GM23338 (cell line): Measurements from ENCODE around the gene TFAP2B. TPM values are rescaled to one million over a fixed set of nuclear protein-coding genes. Genes with fewer than 3 reads are reported as not detected.
A peak's percentile ranks its signal among the peaks of the same experiment; 100 is the strongest.

Experiments used
- ATAC-seq: fragments of 200-7000 bp; cut with Tn5 transposase; 3 replicates; pipeline ENCODE4 v1.9.1; 2020
- DNase-seq: peaks from one replicate; pipeline ENCODE4 v3.0.0-alpha.2; 2015; ENCODE audit warnings: low spot score
- H2AFZ ChIP-seq: fragments of 200-600 bp; sonication (generic); 2 replicates; pipeline ENCODE4 v1.8.0; 2016; ENCODE audit warnings: antibody characterized with exemption, mild to moderate bottlenecking, moderate library complexity
- H3F3A ChIP-seq: fragments of 200-600 bp; sonication (generic); replicated peaks from 2 replicates; pipeline ENCODE4 v1.8.0; 2017; ENCODE audit warnings: antibody characterized with exemption, mixed run types, low read depth
- H3K27ac ChIP-seq: fragments of 200-600 bp; sonication (generic); 2 replicates; pipeline ENCODE4 v1.6.1; 2016; ENCODE audit warnings: low read depth
- H3K27me3 ChIP-seq: fragments of 200-600 bp; sonication (generic); 2 replicates; pipeline ENCODE4 v1.8.0; 2016; ENCODE audit warnings: mild to moderate bottlenecking, mixed run types, moderate library complexity; ENCODE audit not compliant: insufficient read depth
- H3K36me3 ChIP-seq: fragments of 200-600 bp; sonication (generic); 2 replicates; pipeline ENCODE4 v1.8.0; 2016; ENCODE audit warnings: mild to moderate bottlenecking; ENCODE audit not compliant: insufficient read depth
- H3K4me1 ChIP-seq: fragments of 200-600 bp; sonication (generic); 2 replicates; pipeline ENCODE4 v1.8.0; 2016; ENCODE audit warnings: mild to moderate bottlenecking, moderate library complexity; ENCODE audit not compliant: insufficient read depth
- H3K4me2 ChIP-seq: fragments of 200-600 bp; sonication (generic); 2 replicates; pipeline ENCODE4 v1.7.1; 2017; ENCODE audit warnings: mixed run types
- H3K4me3 ChIP-seq: fragments of 200-600 bp; sonication (generic); 2 replicates; pipeline ENCODE4 v1.6.1; 2016; ENCODE audit warnings: mixed run types
- H3K79me2 ChIP-seq: fragments of 200-600 bp; sonication (generic); replicated peaks from 2 replicates; pipeline ENCODE4 v1.8.0; 2017; ENCODE audit warnings: mild to moderate bottlenecking; ENCODE audit not compliant: insufficient read depth
- H3K9me2 ChIP-seq: fragments of 200-600 bp; sonication (generic); 2 replicates; pipeline ENCODE4 v1.8.0; 2017; ENCODE audit not compliant: insufficient read depth
- H4K20me1 ChIP-seq: fragments of 200-600 bp; sonication (generic); replicated peaks from 2 replicates; pipeline ENCODE4 v1.8.0; 2017; ENCODE audit warnings: mild to moderate bottlenecking; ENCODE audit not compliant: insufficient read depth
- H3K27ac Mint-ChIP-seq: 2 replicates; pipeline ENCODE4 v1.8.0; 2020; ENCODE audit warnings: inconsistent platforms, mild to moderate bottlenecking, moderate library complexity, mixed read lengths
- H3K27me3 Mint-ChIP-seq: 3 replicates; pipeline ENCODE4 v1.8.0; 2022; ENCODE audit warnings: low read depth, mild to moderate bottlenecking, moderate library complexity, mixed read lengths, inconsistent platforms; ENCODE audit not compliant: insufficient read depth, poor library complexity
- H3K36me3 Mint-ChIP-seq: 3 replicates; pipeline ENCODE4 v1.8.0; 2021; ENCODE audit warnings: low read depth, mild to moderate bottlenecking, inconsistent platforms, moderate library complexity, mixed read lengths
- H3K4me1 Mint-ChIP-seq: 3 replicates; pipeline ENCODE4 v1.8.0; 2020; ENCODE audit warnings: mild to moderate bottlenecking, inconsistent platforms, mixed read lengths
- H3K4me3 Mint-ChIP-seq: 3 replicates; pipeline ENCODE4 v1.8.0; 2021; ENCODE audit warnings: moderate library complexity, mild to moderate bottlenecking, inconsistent platforms, mixed read lengths
- H3K9me3 Mint-ChIP-seq: 3 replicates; pipeline ENCODE4 v1.8.0; 2020; ENCODE audit warnings: moderate library complexity, mild to moderate bottlenecking, inconsistent platforms, mixed read lengths
- EZH2 ChIP-seq: fragments of 200-600 bp; sonication (generic); IDR thresholded peaks from one replicate; pipeline ENCODE4 v1.8.0; 2017; ENCODE audit warnings: antibody characterized with exemption, mild to moderate bottlenecking, low read depth; ENCODE audit not compliant: unreplicated experiment
- POLR2AphosphoS5 ChIP-seq: IDR thresholded peaks from 2 replicates; pipeline ENCODE4 v1.6.1; 2016; ENCODE audit warnings: antibody characterized with exemption, low read depth
- STAT1 ChIP-seq: IDR thresholded peaks from one replicate; pipeline ENCODE4 v1.6.1; 2016; ENCODE audit warnings: antibody characterized with exemption; ENCODE audit not compliant: unreplicated experiment
- polyA plus RNA-seq: library from polyadenylated mRNA; unstranded; fragments of >200 nt; fragmentation: Nextera tagmentation; extraction: Ambion mirVana; gene quantifications from 2 replicates; pipeline ENCODE4 v1.2.1, GENCODE V29; 2016
- total RNA-seq: library from RNA; depleted of rRNA; stranded (reverse); fragments of >200 nt; shearing (Covaris generic); gene quantifications from 2 replicates; pipeline ENCODE4 v1.2.3, GENCODE V29; 2014
- TF ChIP-seq, protein P1 (sequence below): fragments of 250-450 bp; sonication (Bioruptor Pico); IDR thresholded peaks from 2 replicates; pipeline ENCODE4 v1.5.0; 2020; ENCODE audit warnings: mild to moderate bottlenecking, moderate library complexity

Gene TFAP2B
- total and polyA plus RNA-seq, 2 experiments from 2014 or later, result not detected

DNA sequence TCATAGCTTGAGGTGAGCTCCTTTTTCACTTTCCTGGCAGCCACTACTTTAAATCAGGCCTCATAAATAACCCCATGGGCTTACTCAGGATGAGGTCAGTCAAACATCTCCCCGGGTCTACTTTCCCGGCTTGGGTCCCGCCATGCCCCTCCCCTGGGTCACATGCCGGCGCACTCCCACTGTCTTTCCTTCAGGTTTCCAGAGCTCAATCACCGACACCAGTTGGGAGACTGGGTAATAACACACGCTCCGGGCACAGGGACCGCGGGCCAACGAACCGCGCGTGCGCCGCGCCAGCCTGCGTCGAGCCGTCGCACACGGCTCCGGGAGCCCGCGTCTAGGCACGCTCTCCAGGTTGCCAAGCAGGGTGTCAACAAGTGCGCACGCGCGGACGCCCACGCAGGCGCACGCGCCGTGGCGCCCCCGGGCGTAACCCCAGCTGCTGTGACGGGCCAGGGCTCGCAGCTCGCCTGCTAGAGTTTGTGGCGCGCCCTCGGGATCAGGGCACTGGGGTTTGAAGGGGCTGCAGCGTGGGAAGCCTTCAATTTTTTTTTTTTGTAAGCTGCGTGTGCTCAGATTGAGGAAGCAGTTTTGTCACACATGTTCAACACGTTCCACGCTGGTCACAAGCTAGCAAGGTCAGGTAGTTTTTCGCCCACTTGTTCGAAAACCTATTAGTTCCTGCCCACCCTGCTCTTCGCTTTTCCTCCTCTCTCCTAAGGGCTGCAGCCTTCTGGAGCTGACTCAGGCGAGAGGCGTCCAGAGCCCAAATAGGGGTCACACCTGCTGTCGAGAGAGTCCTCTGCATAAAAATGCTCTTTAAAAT lies 31.8 kb downstream of the TFAP2B start (continued):
- TF ChIP-seq, protein P1, sequence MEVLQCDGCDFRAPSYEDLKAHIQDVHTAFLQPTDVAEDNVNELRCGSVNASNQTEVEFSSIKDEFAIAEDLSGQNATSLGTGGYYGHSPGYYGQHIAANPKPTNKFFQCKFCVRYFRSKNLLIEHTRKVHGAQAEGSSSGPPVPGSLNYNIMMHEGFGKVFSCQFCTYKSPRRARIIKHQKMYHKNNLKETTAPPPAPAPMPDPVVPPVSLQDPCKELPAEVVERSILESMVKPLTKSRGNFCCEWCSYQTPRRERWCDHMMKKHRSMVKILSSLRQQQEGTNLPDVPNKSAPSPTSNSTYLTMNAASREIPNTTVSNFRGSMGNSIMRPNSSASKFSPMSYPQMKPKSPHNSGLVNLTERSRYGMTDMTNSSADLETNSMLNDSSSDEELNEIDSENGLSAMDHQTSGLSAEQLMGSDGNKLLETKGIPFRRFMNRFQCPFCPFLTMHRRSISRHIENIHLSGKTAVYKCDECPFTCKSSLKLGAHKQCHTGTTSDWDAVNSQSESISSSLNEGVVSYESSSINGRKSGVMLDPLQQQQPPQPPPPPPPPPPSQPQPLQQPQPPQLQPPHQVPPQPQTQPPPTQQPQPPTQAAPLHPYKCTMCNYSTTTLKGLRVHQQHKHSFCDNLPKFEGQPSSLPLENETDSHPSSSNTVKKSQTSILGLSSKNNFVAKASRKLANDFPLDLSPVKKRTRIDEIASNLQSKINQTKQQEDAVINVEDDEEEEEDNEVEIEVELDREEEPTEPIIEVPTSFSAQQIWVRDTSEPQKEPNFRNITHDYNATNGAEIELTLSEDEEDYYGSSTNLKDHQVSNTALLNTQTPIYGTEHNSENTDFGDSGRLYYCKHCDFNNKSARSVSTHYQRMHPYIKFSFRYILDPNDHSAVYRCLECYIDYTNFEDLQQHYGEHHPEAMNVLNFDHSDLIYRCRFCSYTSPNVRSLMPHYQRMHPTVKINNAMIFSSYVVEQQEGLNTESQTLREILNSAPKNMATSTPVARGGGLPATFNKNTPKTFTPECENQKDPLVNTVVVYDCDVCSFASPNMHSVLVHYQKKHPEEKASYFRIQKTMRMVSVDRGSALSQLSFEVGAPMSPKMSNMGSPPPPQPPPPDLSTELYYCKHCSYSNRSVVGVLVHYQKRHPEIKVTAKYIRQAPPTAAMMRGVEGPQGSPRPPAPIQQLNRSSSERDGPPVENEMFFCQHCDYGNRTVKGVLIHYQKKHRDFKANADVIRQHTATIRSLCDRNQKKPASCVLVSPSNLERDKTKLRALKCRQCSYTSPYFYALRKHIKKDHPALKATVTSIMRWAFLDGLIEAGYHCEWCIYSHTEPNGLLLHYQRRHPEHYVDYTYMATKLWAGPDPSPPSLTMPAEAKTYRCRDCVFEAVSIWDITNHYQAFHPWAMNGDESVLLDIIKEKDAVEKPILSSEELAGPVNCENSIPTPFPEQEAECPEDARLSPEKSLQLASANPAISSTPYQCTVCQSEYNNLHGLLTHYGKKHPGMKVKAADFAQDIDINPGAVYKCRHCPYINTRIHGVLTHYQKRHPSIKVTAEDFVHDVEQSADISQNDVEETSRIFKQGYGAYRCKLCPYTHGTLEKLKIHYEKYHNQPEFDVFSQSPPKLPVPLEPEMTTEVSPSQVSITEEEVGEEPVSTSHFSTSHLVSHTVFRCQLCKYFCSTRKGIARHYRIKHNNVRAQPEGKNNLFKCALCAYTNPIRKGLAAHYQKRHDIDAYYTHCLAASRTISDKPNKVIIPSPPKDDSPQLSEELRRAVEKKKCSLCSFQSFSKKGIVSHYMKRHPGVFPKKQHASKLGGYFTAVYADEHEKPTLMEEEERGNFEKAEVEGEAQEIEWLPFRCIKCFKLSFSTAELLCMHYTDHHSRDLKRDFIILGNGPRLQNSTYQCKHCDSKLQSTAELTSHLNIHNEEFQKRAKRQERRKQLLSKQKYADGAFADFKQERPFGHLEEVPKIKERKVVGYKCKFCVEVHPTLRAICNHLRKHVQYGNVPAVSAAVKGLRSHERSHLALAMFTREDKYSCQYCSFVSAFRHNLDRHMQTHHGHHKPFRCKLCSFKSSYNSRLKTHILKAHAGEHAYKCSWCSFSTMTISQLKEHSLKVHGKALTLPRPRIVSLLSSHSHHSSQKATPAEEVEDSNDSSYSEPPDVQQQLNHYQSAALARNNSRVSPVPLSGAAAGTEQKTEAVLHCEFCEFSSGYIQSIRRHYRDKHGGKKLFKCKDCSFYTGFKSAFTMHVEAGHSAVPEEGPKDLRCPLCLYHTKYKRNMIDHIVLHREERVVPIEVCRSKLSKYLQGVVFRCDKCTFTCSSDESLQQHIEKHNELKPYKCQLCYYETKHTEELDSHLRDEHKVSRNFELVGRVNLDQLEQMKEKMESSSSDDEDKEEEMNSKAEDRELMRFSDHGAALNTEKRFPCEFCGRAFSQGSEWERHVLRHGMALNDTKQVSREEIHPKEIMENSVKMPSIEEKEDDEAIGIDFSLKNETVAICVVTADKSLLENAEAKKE (CRISPR knock-in tag), result no peak
- no peak for TF ChIP-seq STAT1
- TF ChIP-seq POLR2AphosphoS5, result no peak

GRCh38 chr6:50851049-50851845 lies 32.6 kb downstream of the TFAP2B start:
- Histone ChIP-seq H4K20me1 (peaks cover 19% of the 10 kb centered on the region; the same call in 1 of the 2 replicates), H3K36me3 (no peaks in the 10 kb centered on the region), H3K4me2 (peak overlapping the region; percentile 86), H3K79me2 (no peaks in the 10 kb centered on the region), H3K4me3 (peak overlapping the region; percentile 56), H2AFZ (no peak overlapping the region), H3K27ac (no peak overlapping the region), H3K27me3 (peaks cover 99% of the 10 kb centered on the region), H3K9me2 (no peaks in the 10 kb centered on the region), H3K4me1 (peaks cover 66% of the 10 kb centered on the region), H3F3A (peaks cover 14% of the 10 kb centered on the region)
- no peaks in the 10 kb centered on the region for H3K36me3 Mint-ChIP-seq
- H3K9me3 Mint-ChIP-seq, result no peaks in the 10 kb centered on the region; the same call in 2 of the 3 replicates
- no peak overlapping the region for H3K27ac Mint-ChIP-seq
- peaks cover 78% of the 10 kb centered on the region for H3K27me3 Mint-ChIP-seq
- H3K4me1 Mint-ChIP-seq, result peaks cover 46% of the 10 kb centered on the region
- ATAC-seq (peak; percentile 11), DNase-seq (no peak)
- H3K4me3 Mint-ChIP-seq, result peak overlapping the region; percentile 77
- TF ChIP-seq, protein P1 (CRISPR knock-in tag), result no peak
- peak; percentile 6 for TF ChIP-seq EZH2
